Measurements from ENCODE around the gene WDR55. TPM values are rescaled to one million over a fixed set of nuclear protein-coding genes. Genes with fewer than 3 reads are reported as not detected.
A peak's percentile ranks its signal among the peaks of the same experiment; 100 is the strongest.
"Not testable (repeated sequence)": the region's sequence is repeated elsewhere in the genome, so short reads cannot be mapped to it uniquely, and the experiment has no call there.

The WDR55 gene
- total RNA-seq, 1 experiment from 2014 or later = 38.8 TPM

GRCh38 chr5:140635291-140636257 is 29.1 kb upstream of the WDR55 start:
- POLR2A ChIA-PET = no interaction called here
- Mint-ChIP-seq H3K36me3 (ENCODE audit: insufficient read depth, unreplicated experiment) (peaks cover 26% of the 10 kb centered on the region), H3K27me3 (ENCODE audit: insufficient read depth, unreplicated experiment) (no peaks in the 10 kb centered on the region), H3K4me3 (ENCODE audit: unreplicated experiment) (no peak overlapping the region), H3K27ac (ENCODE audit: unreplicated experiment) (no peak overlapping the region), H3K9me3 (ENCODE audit: unreplicated experiment) (no peaks in the 10 kb centered on the region), H3K4me1 (ENCODE audit: low read depth, unreplicated experiment) (peaks cover 17% of the 10 kb centered on the region)
- intact Hi-C loops (cut with micrococcal nuclease; ENCODE audit: unreplicated experiment) = loop anchor here (5.0 kb wide), 2 partner anchors 58 to 278 kb away; no protein-coding TSS in a partner anchor
- CTCF ChIA-PET = interaction anchor here (0.6 to 1.7 kb wide), 2 partner anchors 88 to 91 kb away, joined by 3 read pairs; partner anchors contain the start of gene EIF4EBP3
- peaks cover 21% of the 10 kb centered on the region for H3K4me1 ChIP-seq
- no peak for DNase-seq
- H3K36me3 ChIP-seq (ENCODE audit: control insufficient read depth, insufficient read depth, low read length) = no peaks in the 10 kb centered on the region
- BruUV-seq (replicated peaks) = no TSS peak
- no peak overlapping the region for H3K4me3 ChIP-seq (ENCODE audit: low read depth, low read length)
- no peak for TF ChIP-seq CTCF (IDR thresholded peaks at IDR 0.05; ENCODE audit: insufficient read depth in 1 of 2, low read depth in 1 of 2, low read length in 1 of 2, severe bottlenecking in 1 of 2, unreplicated experiment in 1 of 2)
- no peaks in the 10 kb centered on the region for H3K9me3 ChIP-seq
- no peaks in the 10 kb centered on the region for H3K27me3 ChIP-seq (replicated peaks; ENCODE audit: control insufficient read depth, insufficient read depth, low read length)

GRCh38 chr5:140637371-140638100 is 27.2 kb upstream of the WDR55 start:
- no peak for TF ChIP-seq CTCF (IDR thresholded peaks at IDR 0.05; ENCODE audit: insufficient read depth in 1 of 2, low read depth in 1 of 2, low read length in 1 of 2, severe bottlenecking in 1 of 2, unreplicated experiment in 1 of 2)
- Histone ChIP-seq H3K9me3 (no peaks in the 10 kb centered on the region), H3K27me3 (replicated peaks; ENCODE audit: control insufficient read depth, insufficient read depth, low read length) (no peaks in the 10 kb centered on the region), H3K36me3 (ENCODE audit: control insufficient read depth, insufficient read depth, low read length) (peaks cover 4% of the 10 kb centered on the region; the same call in 1 of the 2 replicates), H3K4me1 (peaks cover 21% of the 10 kb centered on the region), H3K4me3 (ENCODE audit: low read depth, low read length) (peak overlapping the region; percentile 15)
- H3K4me3 Mint-ChIP-seq (ENCODE audit: unreplicated experiment) = peak overlapping the region; percentile 83
- ChIA-PET CTCF (interaction anchor here (0.6 to 2.9 kb wide), 3 partner anchors 10 to 1596 kb away, joined by 3 to 10 read pairs (median 3); partner anchors contain the start of genes IK and NDUFA2), POLR2A (interaction anchor here (0.7 to 2.7 kb wide), 3 partner anchors 10 to 81 kb away, joined by 4 to 26 read pairs (median 4); partner anchors contain the start of genes IK and NDUFA2)
- intact Hi-C loops (cut with micrococcal nuclease; ENCODE audit: unreplicated experiment) = loop anchor here (1.0 to 5.0 kb wide), 4 partner anchors 27 to 280 kb away; no protein-coding TSS in a partner anchor
- H3K27ac Mint-ChIP-seq (ENCODE audit: unreplicated experiment) = peak overlapping the region; percentile 96
- no peaks in the 10 kb centered on the region for H3K9me3 Mint-ChIP-seq (ENCODE audit: unreplicated experiment)
- peaks cover 27% of the 10 kb centered on the region for H3K36me3 Mint-ChIP-seq (ENCODE audit: insufficient read depth, unreplicated experiment)
- BruUV-seq (replicated peaks) = TSS peak; percentile 86
- H3K27me3 Mint-ChIP-seq (ENCODE audit: insufficient read depth, unreplicated experiment) = no peaks in the 10 kb centered on the region
- peak; percentile 68 to 73 for DNase-seq
- H3K4me1 Mint-ChIP-seq (ENCODE audit: low read depth, unreplicated experiment) = peaks cover 27% of the 10 kb centered on the region

- H3K27me3 Mint-ChIP-seq (ENCODE audit: insufficient read depth, unreplicated experiment) = not testable (repeated sequence)
- H3K27ac Mint-ChIP-seq (ENCODE audit: unreplicated experiment) = peak overlapping the region; percentile 96
Observed at GRCh38 chr5:140638898-140639147, 25.9 kb upstream of the WDR55 start.

More at GRCh38 chr5:140638898-140639147, 25.9 kb upstream of the WDR55 start:
- not testable (repeated sequence) for H3K27me3 ChIP-seq (replicated peaks; ENCODE audit: control insufficient read depth, insufficient read depth, low read length); H3K9me3 ChIP-seq; DNase-seq; BruUV-seq (replicated peaks); H3K36me3 ChIP-seq (ENCODE audit: control insufficient read depth, insufficient read depth, low read length); H3K9me3 Mint-ChIP-seq (ENCODE audit: unreplicated experiment)
- Mint-ChIP-seq H3K36me3 (ENCODE audit: insufficient read depth, unreplicated experiment) (peaks cover 34% of the 10 kb centered on the region), H3K4me3 (ENCODE audit: unreplicated experiment) (peak overlapping the region; percentile 83), H3K4me1 (ENCODE audit: low read depth, unreplicated experiment) (peaks cover 27% of the 10 kb centered on the region)
- Histone ChIP-seq H3K4me3 (ENCODE audit: low read depth, low read length) (peak overlapping the region; percentile 28), H3K4me1 (peaks cover 17% of the 10 kb centered on the region)
- ChIA-PET CTCF (interaction anchor here (0.9 to 2.9 kb wide), 2 partner anchors 9 to 92 kb away, joined by 3 to 10 read pairs; partner anchors contain the start of genes EIF4EBP3, IK and NDUFA2), POLR2A (interaction anchor here (0.6 to 2.7 kb wide), 7 partner anchors 9 to 92 kb away, joined by 3 to 26 read pairs (median 5); partner anchors contain the start of genes EIF4EBP3, IK, NDUFA2 and SRA1)
- intact Hi-C loops (cut with micrococcal nuclease; ENCODE audit: unreplicated experiment) = loop anchor here (1.0 to 5.0 kb wide), 10 partner anchors 8 to 282 kb away; partner anchors contain the start of genes ANKHD1, APBB3, EIF4EBP3 and IK
